ENCODE data around the gene RAB4B. TPM values are rescaled to one million over a fixed set of nuclear protein-coding genes. Genes with fewer than 3 reads are reported as not detected.

The RAB4B gene
- total RNA-seq, 6 donors from 2014 or later: 39.9 to 78.5 (median 58.6) TPM

DNA sequence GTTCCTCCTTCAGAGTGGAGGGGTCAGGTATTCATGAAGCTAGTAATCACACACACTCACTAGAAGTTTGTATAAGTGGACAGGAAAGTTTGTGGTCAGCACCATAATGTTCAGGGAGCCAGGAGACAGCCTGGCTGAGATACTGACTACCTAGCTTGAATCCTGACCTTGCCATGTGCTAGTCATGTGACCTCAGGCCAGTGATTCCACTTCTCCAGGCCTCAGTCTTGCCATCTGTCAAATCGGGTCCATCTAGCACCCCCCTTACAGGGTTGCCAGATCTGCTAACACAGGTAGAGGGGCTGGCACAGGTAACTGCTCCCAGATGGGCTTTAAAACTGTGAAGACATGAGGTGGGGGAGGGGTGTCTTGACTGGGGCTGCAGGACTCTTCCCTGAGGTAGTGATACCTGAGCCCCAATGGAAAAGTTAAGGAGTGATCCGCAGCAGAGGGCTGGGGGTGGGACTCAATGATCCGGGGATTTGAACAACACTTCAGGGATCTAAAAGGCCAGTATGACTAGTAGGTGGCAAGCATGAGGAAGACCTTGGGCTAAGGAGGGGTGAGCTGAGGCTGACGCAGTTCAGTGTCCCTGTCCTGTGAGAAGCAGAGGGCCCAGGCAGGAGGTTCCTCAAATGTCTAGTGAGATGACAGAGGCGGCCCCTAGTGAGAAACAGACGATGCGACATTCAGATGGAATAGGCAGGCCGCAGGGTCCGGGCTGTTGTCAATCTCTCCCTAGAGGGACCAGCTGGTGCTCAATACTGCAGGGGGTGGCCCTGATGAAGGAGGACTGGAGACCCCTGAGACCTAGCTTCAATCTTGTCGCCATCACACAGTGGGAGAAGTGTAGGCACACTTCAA lies 36.3 kb upstream of the RAB4B start:
- no peaks in the 10 kb centered on the region for H3K27me3 ChIP-seq
- ATAC-seq (ENCODE audit: low FRiP score in 2 of 2) (no peak), DNase-seq (no peak)
- no peak for TF ChIP-seq EP300 (IDR thresholded peaks at IDR 0.05)
- TF ChIP-seq, protein P1, sequence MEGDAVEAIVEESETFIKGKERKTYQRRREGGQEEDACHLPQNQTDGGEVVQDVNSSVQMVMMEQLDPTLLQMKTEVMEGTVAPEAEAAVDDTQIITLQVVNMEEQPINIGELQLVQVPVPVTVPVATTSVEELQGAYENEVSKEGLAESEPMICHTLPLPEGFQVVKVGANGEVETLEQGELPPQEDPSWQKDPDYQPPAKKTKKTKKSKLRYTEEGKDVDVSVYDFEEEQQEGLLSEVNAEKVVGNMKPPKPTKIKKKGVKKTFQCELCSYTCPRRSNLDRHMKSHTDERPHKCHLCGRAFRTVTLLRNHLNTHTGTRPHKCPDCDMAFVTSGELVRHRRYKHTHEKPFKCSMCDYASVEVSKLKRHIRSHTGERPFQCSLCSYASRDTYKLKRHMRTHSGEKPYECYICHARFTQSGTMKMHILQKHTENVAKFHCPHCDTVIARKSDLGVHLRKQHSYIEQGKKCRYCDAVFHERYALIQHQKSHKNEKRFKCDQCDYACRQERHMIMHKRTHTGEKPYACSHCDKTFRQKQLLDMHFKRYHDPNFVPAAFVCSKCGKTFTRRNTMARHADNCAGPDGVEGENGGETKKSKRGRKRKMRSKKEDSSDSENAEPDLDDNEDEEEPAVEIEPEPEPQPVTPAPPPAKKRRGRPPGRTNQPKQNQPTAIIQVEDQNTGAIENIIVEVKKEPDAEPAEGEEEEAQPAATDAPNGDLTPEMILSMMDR (IDR thresholded peaks at IDR 0.05): no peak
- no peak for TF ChIP-seq POLR2A (IDR thresholded peaks at IDR 0.05)
- H3K36me3 ChIP-seq: peaks cover 10 to 54% (median 42%) of the 10 kb centered on the region in 4 donors
- H3K9me3 ChIP-seq: no peaks in the 10 kb centered on the region
- peaks cover 8 to 20% (median 12%) of the 10 kb centered on the region in 4 donors for H3K4me1 ChIP-seq
- H3K27ac ChIP-seq: peak overlapping the region; percentile 44 to 70 (median 56)
- 84 to 95% methylated on average over 9 to 10 of the region's 10 CpGs for WGBS, 2 donors
- H3K4me3 ChIP-seq: no peak overlapping the region

DNA sequence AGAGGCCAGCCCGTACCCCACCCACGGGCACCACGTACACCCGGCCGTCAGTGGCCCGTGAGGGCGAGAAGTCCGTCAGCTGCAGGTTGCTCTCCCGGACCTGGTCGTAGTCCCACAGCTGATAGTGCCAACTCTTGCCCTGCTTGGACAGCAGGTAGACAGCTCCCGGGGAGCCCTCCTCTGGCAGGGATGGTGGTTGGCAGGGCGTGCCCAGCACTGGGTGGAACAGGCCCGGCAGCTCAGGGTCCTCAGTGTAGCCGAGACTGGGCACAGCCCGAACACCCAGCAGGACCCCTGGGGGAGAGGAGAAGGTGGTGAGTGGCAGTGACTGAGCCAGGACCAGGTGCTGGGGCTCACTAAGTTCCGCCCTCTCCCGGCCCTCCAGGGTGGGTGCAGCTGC lies 35.6 kb upstream of the RAB4B start:
- ATAC-seq (ENCODE audit: low FRiP score in 2 of 2) (no peak), DNase-seq (peak in 1 of 2 donors; percentile 73)
- WGBS, 2 donors: 85% methylated on average over 10 of the region's 17 CpGs; no CpG with 5 or more reads in 1 of the 2 donors
- TF ChIP-seq POLR2AphosphoS5 (IDR thresholded peaks at IDR 0.05): no peak
- TF ChIP-seq POLR2A (IDR thresholded peaks at IDR 0.05): no peak
- TF ChIP-seq EP300 (IDR thresholded peaks at IDR 0.05): no peak
- TF ChIP-seq, protein P1 (IDR thresholded peaks at IDR 0.05): no peak
- peaks cover 8 to 20% (median 12%) of the 10 kb centered on the region in 4 donors for H3K4me1 ChIP-seq
- H3K36me3 ChIP-seq: peaks cover 4 to 47% (median 35%) of the 10 kb centered on the region in 4 donors
- H3K27ac ChIP-seq: no peak overlapping the region
- no peaks in the 10 kb centered on the region for H3K9me3 ChIP-seq
- no peak overlapping the region for H3K4me3 ChIP-seq
- H3K27me3 ChIP-seq: no peaks in the 10 kb centered on the region

DNA sequence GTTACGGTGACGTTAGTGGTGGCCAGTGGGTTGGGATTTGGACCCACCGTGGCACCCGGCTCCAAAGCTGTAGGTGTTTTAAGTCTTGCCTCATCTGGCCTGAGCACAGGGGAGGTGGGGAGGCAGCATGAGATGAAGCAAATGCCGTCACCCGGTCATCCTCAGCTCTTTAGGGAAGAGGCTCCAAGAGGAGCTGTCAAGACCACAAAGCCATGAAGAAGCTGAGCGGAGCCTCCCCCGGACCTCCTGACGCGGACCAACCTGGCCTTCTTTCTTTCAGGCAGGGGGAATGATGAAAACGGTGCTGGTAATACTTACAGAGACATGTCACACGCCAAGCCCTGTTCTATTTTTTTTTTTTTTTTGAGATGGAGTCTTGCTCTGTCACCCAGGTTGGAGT lies 35.2 kb upstream of the RAB4B start:
- TF ChIP-seq POLR2A (IDR thresholded peaks at IDR 0.05): no peak
- TF ChIP-seq, protein P1 (IDR thresholded peaks at IDR 0.05): no peak
- TF ChIP-seq POLR2AphosphoS5 (IDR thresholded peaks at IDR 0.05): no peak
- TF ChIP-seq EP300 (IDR thresholded peaks at IDR 0.05): no peak
- H3K9me3 ChIP-seq: no peaks in the 10 kb centered on the region
- H3K4me1 ChIP-seq: peaks cover 8 to 20% (median 13%) of the 10 kb centered on the region in 4 donors
- H3K27ac ChIP-seq: no peak overlapping the region
- no peaks in the 10 kb centered on the region for H3K27me3 ChIP-seq
- no peak overlapping the region for H3K4me3 ChIP-seq
- ATAC-seq (ENCODE audit: low FRiP score in 2 of 2): no peak
- DNase-seq: no peak
- 87 to 95% methylated on average over 9 to 12 of the region's 12 CpGs for WGBS, 2 donors
- peaks cover under 1 to 42% (median 31%) of the 10 kb centered on the region in 4 donors for H3K36me3 ChIP-seq

DNA sequence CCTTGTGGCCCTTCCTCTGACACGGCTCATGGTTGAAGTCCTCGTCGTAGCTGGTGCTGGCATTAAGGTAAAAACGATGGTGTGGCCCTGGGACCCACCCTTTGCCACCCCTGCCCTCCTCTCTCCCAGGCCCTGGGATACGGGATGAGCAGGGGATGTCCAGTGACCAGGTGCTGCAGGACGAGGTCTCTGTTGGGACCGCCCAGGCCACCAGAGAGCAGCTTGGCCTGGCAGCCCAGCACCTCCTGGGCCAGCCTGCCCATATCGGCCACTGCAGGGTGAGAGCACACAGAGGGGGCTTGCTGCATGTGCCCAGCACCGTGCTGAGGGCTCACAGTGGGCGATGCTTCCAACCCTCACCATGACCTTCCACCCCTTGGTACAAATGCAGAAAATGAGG lies 34.1 kb upstream of the RAB4B start:
- TF ChIP-seq POLR2AphosphoS5 (IDR thresholded peaks at IDR 0.05) (no peak), POLR2A (IDR thresholded peaks at IDR 0.05) (no peak), EP300 (IDR thresholded peaks at IDR 0.05) (no peak)
- TF ChIP-seq, protein P1 (IDR thresholded peaks at IDR 0.05): no peak
- no peaks in the 10 kb centered on the region for H3K27me3 ChIP-seq
- DNase-seq (peak in 1 of 2 donors; percentile 55), ATAC-seq (ENCODE audit: low FRiP score in 2 of 2) (no peak)
- H3K36me3 ChIP-seq: peaks cover 0 to 32% (median 22%) of the 10 kb centered on the region in 4 donors
- WGBS, 2 donors: 92 to 95% methylated on average over 8 to 10 of the region's 10 CpGs
- peak overlapping the region in 2 of 4 donors; percentile 22 to 25 for H3K4me3 ChIP-seq
- H3K4me1 ChIP-seq: peaks cover 12 to 29% (median 22%) of the 10 kb centered on the region in 4 donors
- H3K9me3 ChIP-seq: no peaks in the 10 kb centered on the region
- H3K27ac ChIP-seq: peak overlapping the region in 3 of 4 donors; percentile 41 to 87 (median 79)
